NT2/D1 (cell line): ENCODE measurements around the gene MATK.

Source experiments
- DNase-seq: peaks from one replicate; pipeline ENCODE4 v3.0.0-alpha.2; 2011; ENCODE audit warnings: low read depth, low spot score
- H3K27me3 ChIP-seq: 2 replicates; pipeline ENCODE4 v1.6.0; 2011; ENCODE audit warnings: mild to moderate bottlenecking; ENCODE audit not compliant: insufficient read length, insufficient read depth
- H3K36me3 ChIP-seq: 2 replicates; pipeline ENCODE4 v1.6.1; 2011; ENCODE audit warnings: mild to moderate bottlenecking, low read length, mixed read lengths; ENCODE audit not compliant: insufficient read depth, insufficient read length
- H3K4me1 ChIP-seq: 2 replicates; pipeline ENCODE4 v1.5.1; 2011; ENCODE audit not compliant: insufficient read depth, insufficient read length
- H3K4me3 ChIP-seq: 2 replicates; pipeline ENCODE4 v1.5.1; 2011; ENCODE audit warnings: low read depth; ENCODE audit not compliant: insufficient read length
- H3K9ac ChIP-seq: 2 replicates; pipeline ENCODE4 v1.6.0; 2011; ENCODE audit warnings: low read depth; ENCODE audit not compliant: insufficient read length
- H3K9me3 ChIP-seq: 2 replicates; pipeline ENCODE4 v1.5.1; 2011; ENCODE audit warnings: mild to moderate bottlenecking, low read length; ENCODE audit not compliant: insufficient read depth
- SUZ12 ChIP-seq: IDR thresholded peaks from 2 replicates; pipeline ENCODE4 v1.6.1; 2011; ENCODE audit not compliant: insufficient read length, insufficient read depth; ENCODE audit errors: extremely low read depth
- YY1 ChIP-seq: IDR thresholded peaks from 2 replicates; pipeline ENCODE4 v1.6.1; 2011; ENCODE audit not compliant: insufficient read length, insufficient read depth
- ZNF274 ChIP-seq: IDR thresholded peaks from 2 replicates; pipeline ENCODE4 v1.6.1; 2011; ENCODE audit warnings: mild to moderate bottlenecking, low read depth, low read length

Gene MATK

GRCh38 chr19:3738477-3739220, 47.5 kb downstream of the MATK start:
- H3K4me3 ChIP-seq: no peak overlapping the region
- no peaks in the 10 kb centered on the region for H3K4me1 ChIP-seq
- no peak overlapping the region for H3K9ac ChIP-seq
- H3K36me3 ChIP-seq: no peaks in the 10 kb centered on the region
- H3K27me3 ChIP-seq: no peaks in the 10 kb centered on the region
- no peak for TF ChIP-seq ZNF274
- no peak for TF ChIP-seq SUZ12
- TF ChIP-seq YY1: no peak
- H3K9me3 ChIP-seq: no peaks in the 10 kb centered on the region
- DNase-seq: no peak

DNA sequence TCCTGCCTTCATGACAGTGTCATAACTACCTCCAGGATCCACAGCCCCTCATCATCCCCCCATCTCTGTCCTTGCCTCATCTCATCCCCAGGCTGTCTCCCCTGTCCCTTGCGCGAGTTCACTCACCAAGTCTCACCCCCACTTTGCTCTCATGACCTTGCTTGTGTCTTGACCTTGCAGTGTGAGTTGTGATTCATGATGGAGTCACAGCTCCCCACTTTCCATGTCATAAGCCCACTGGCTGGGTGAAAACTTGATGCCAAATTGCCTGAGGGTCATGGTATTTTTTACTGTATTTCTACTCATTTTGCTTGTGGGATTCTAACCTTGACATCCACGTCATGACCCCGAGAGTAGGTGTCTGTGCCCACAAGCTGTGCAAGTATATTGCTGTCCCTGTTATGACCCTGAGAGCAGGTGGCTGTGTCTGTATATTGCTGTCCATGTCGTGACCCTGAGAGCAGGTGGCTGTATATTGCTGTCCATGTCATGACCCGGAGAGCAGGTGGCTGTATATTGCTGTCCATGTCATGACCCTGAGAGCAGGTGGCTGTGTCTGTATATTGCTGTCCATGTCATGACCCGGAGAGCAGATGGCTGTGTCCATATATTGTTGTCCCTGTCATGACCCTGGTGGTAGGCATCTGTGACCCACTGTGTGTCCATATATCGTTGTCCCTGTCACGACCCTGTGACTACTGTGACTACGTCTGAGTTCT, 48.5 kb downstream of the MATK start:
- H3K4me1 ChIP-seq: no peaks in the 10 kb centered on the region
- no peak for DNase-seq
- no peaks in the 10 kb centered on the region for H3K27me3 ChIP-seq
- TF ChIP-seq SUZ12: no peak
- no peak for TF ChIP-seq ZNF274
- TF ChIP-seq YY1: no peak
- no peak overlapping the region for H3K9ac ChIP-seq
- H3K36me3 ChIP-seq: no peaks in the 10 kb centered on the region
- H3K4me3 ChIP-seq: no peak overlapping the region
- H3K9me3 ChIP-seq: no peaks in the 10 kb centered on the region

DNA sequence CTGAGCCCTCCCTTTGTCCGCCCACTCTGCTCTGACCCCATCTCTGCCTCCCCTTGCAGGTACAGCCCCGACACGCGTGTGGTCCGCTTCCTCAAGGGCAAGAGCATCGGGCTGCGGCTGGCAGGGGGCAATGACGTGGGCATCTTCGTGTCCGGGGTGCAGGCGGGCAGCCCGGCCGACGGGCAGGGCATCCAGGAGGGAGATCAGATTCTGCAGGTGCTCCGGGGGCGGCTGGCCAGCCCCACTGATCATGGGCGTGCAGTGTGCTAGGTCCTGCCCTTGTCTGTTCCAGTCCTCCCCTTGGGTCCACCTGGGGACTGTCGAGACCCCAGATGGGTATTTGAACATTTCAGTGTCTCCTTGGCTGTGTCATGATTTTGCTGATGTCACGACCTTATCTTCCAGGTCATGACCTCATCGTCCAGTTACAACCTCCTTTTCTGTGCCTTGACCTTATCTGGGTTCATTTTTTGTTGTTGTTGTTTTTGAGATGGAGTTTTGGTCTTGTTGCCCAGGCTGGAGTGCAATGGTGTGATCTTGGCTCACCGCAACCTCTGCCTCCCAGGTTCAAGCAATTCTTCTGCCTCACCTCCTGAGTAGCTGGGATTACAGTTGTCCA, 50.0 kb downstream of the MATK start:
- no peak overlapping the region for H3K4me3 ChIP-seq
- TF ChIP-seq SUZ12 (no peak), YY1 (no peak), ZNF274 (no peak)

DNA sequence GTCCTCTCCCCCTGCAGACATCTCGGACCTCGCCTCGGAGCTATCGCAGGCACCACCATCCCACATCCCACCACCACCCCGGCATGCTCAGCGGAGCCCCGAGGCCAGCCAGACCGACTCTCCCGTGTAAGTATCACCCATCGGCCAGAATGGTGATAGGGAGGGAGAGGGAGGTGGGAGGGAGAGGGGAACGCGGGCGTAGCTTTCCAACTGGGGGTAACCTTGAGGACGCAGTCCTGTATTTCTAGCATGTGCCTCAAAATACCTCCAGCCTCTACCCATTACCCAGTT, 51.9 kb downstream of the MATK start:
- Histone ChIP-seq H3K4me3 (no peak overlapping the region), H3K27me3 (no peaks in the 10 kb centered on the region), H3K4me1 (peaks cover 7% of the 10 kb centered on the region), H3K9ac (no peak overlapping the region), H3K36me3 (no peaks in the 10 kb centered on the region), H3K9me3 (no peaks in the 10 kb centered on the region)
- no peak for TF ChIP-seq SUZ12
- TF ChIP-seq ZNF274: no peak
- TF ChIP-seq YY1: no peak
- DNase-seq: no peak

More for the DNA sequence above, 50.0 kb downstream of the MATK start:
- Histone ChIP-seq H3K36me3 (no peaks in the 10 kb centered on the region), H3K4me1 (no peaks in the 10 kb centered on the region), H3K9ac (no peak overlapping the region), H3K27me3 (no peaks in the 10 kb centered on the region), H3K9me3 (no peaks in the 10 kb centered on the region)
- DNase-seq: no peak

GRCh38 chr19:3733549-3734309, 52.5 kb downstream of the MATK start:
- no peak for DNase-seq
- Histone ChIP-seq H3K4me1 (peaks cover 7% of the 10 kb centered on the region), H3K27me3 (no peaks in the 10 kb centered on the region), H3K9ac (no peak overlapping the region), H3K9me3 (no peaks in the 10 kb centered on the region), H3K4me3 (no peak overlapping the region), H3K36me3 (no peaks in the 10 kb centered on the region)
- no peak for TF ChIP-seq ZNF274
- TF ChIP-seq YY1: no peak
- TF ChIP-seq SUZ12: no peak

GRCh38 chr19:3732108-3732507, 54.1 kb downstream of the MATK start:
- TF ChIP-seq ZNF274 (no peak), SUZ12 (no peak), YY1 (no peak)
- Histone ChIP-seq H3K9me3 (no peaks in the 10 kb centered on the region), H3K36me3 (no peaks in the 10 kb centered on the region), H3K4me3 (no peak overlapping the region), H3K27me3 (no peaks in the 10 kb centered on the region), H3K4me1 (peaks cover 12% of the 10 kb centered on the region), H3K9ac (no peak overlapping the region)
- DNase-seq: no peak
